Measurements from ENCODE around the gene TNNT3. TPM values are rescaled to one million over a fixed set of nuclear protein-coding genes. Genes with fewer than 3 reads are reported as not detected.

TNNT3 gene
- total and polyA plus RNA-seq, 2 of the 4 experiments (the other 2 are of a cell fraction) = not detected

GRCh38 chr11:1975185-1975584, 55.7 kb downstream of the TNNT3 start:
- POLR2A ChIA-PET (ENCODE audit: unreplicated experiment) = no interaction called here
- no TSS peak for BruUV-seq (replicated peaks)
- Histone ChIP-seq H3K4ac (ENCODE audit: low read depth, low read length) (no peak overlapping the region), H2BK120ac (ENCODE audit: low read depth, low read length) (no peak overlapping the region), H4K20me1 (ENCODE audit: insufficient read depth, low read length) (no peaks in the 10 kb centered on the region), H2AK5ac (ENCODE audit: low read depth, low read length) (no peak overlapping the region), H3K9ac (ENCODE audit: low read depth, low read length) (no peak overlapping the region), H3K14ac (replicated peaks; ENCODE audit: low read depth, low read length) (no peak overlapping the region), H3K9me3 (ENCODE audit: control insufficient read depth, insufficient read depth, low read length) (no peaks in the 10 kb centered on the region), H2AFZ (replicated peaks; ENCODE audit: low read length, poor library complexity) (no peak overlapping the region), H3K27me3 (ENCODE audit: control insufficient read depth, insufficient read depth, low read length) (no peaks in the 10 kb centered on the region), H2BK5ac (ENCODE audit: low read depth, low read length, poor library complexity, severe bottlenecking) (no peak overlapping the region), H2BK20ac (ENCODE audit: low read depth, low read length) (no peak overlapping the region), H4K91ac (ENCODE audit: insufficient read depth, low read depth, low read length) (no peak overlapping the region), H3K4me3 (ENCODE audit: insufficient read depth, low read depth, low read length) (no peak overlapping the region), H3K18ac (ENCODE audit: low read depth, low read length) (no peak overlapping the region), H3K23ac (ENCODE audit: low read depth, low read length) (no peak overlapping the region), H3K56ac (ENCODE audit: extremely low read depth, insufficient read depth, low read length) (no peak overlapping the region), H3K9me1 (ENCODE audit: insufficient read depth, low read length) (no peaks in the 10 kb centered on the region), H2AK9ac (replicated peaks; ENCODE audit: low read depth, low read length, poor library complexity) (no peak overlapping the region), H3K79me1 (ENCODE audit: low read depth in 1 of 2, low read length in 2 of 2) (no peaks in the 10 kb centered on the region), H4K5ac (ENCODE audit: low read depth, low read length) (no peak overlapping the region), H3K4me1 (ENCODE audit: control insufficient read depth, insufficient read depth, low read length) (no peaks in the 10 kb centered on the region), H2BK15ac (ENCODE audit: low read depth, low read length) (no peak overlapping the region), H3K36me3 (ENCODE audit: control insufficient read depth, insufficient read depth, low read length) (no peaks in the 10 kb centered on the region), H4K8ac (ENCODE audit: low read depth in 2 of 2, low read length in 2 of 2) (no peak overlapping the region), H3K4me2 (ENCODE audit: low read depth, low read length) (no peak overlapping the region), H3K27ac (ENCODE audit: insufficient read depth, low read length) (no peak overlapping the region)
- intact Hi-C loops (cut with micrococcal nuclease) (no loop called here), in situ Hi-C loops (cut with MboI; ENCODE audit: low sequenced_read_pairs) (no loop called here), dilution Hi-C loops (cut with HindIII; ENCODE audit: low sequenced_read_pairs, unreplicated experiment) (no loop called here)
- DNase-seq (no peak), ATAC-seq (ENCODE audit: low read depth) (no peak)
- no CpG with 5 or more reads among the region's 13 CpGs for WGBS, 2 experiments (ENCODE audit: extremely low coverage in 2 of 2, insufficient read length in 1 of 2)
- TF ChIP-seq RCOR1 (IDR thresholded peaks at IDR 0.05; ENCODE audit: insufficient replicate concordance, low read length) = no peak
- no peak for TF ChIP-seq MXI1 (IDR thresholded peaks at IDR 0.05; ENCODE audit: borderline replicate concordance, low read depth, low read length)
- TF ChIP-seq CTCF (conservative IDR thresholded peaks at IDR 0.05; ENCODE audit: low read depth, low read length) = no peak
- no peak for TF ChIP-seq BHLHE40 (IDR thresholded peaks at IDR 0.05; ENCODE audit: low read depth, low read length)
- TF ChIP-seq RFX5 (IDR thresholded peaks at IDR 0.05; ENCODE audit: low read depth, low read length) = no peak
- TF ChIP-seq MAZ (IDR thresholded peaks at IDR 0.05; ENCODE audit: borderline replicate concordance, low read depth, low read length) = no peak
- TF ChIP-seq POLR2A (IDR thresholded peaks at IDR 0.05; ENCODE audit: low read depth, low read length) = no peak
- no peak for TF ChIP-seq CEBPB (IDR thresholded peaks at IDR 0.05; ENCODE audit: low read depth, low read length)
- no peak for TF ChIP-seq FOS (IDR thresholded peaks at IDR 0.05; ENCODE audit: low read depth, low read length)
- CTCF ChIA-PET = no interaction called here

All from IMR-90 (cell line).